HG02759 (cell line): ENCODE measurements around the gene NRG3.

Source experiments
- ATAC-seq: cut with Tn5 transposase; IDR thresholded peaks from one replicate; pipeline ENCODE4 v1.9.1; 2021; ENCODE audit warnings: mild to moderate bottlenecking, moderate library complexity; ENCODE audit not compliant: unreplicated experiment

The NRG3 gene

GRCh38 chr10:82874671-82875070 lies 999.7 kb downstream of the NRG3 start:
- no peak for ATAC-seq

DNA sequence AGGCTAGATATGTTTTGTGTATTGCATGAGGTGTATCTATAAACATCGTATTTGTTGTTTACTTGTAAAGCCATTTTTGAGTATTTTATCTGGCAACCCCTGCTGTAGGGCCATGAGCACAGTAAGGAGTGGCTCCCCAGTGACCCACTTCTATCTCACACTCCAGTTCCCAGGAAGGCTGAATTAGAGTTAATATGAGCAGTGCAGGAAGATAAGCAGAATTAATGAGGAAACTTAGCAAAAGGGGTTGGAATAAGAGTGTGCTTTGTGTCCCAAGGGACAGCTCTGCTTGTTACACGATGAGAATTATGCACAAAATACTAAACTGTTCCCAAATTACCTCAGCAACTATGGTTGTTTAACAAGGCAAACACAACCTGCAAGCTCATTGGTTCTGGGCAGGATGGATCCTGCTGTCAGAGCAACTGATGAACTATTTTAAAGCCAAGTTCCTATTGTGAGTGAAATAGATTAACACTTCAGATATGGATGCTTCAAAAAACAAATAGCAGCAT lies 1005.8 kb downstream of the NRG3 start:
- ATAC-seq, result no peak

DNA sequence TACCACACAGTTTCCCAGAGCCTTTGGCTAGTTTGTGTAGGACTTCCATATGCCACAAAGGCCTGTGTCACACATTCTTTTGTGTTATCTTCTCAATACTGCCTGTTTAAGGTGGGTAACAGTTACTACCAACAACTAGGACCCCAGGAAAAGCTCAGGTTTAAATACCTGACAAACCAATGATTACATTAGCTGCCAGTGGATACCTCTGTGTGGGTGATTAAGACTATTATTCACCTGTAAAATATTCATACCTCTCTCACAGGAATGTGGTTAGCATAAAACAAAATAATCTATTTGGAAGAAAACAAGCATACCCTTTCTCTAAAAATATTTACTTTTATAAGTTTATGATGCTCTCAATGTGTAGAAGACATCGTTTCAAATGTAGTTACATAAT lies 1007.7 kb downstream of the NRG3 start:
- ATAC-seq, result no peak

- no peak for ATAC-seq
Measured at GRCh38 chr10:82883603-82884002, 1008.6 kb downstream of the NRG3 start.

- no peak for ATAC-seq
Measured at GRCh38 chr10:82887488-82887887, 1012.5 kb downstream of the NRG3 start.

- ATAC-seq, result no peak
Measured at GRCh38 chr10:82888809-82889455, 1013.9 kb downstream of the NRG3 start.

DNA sequence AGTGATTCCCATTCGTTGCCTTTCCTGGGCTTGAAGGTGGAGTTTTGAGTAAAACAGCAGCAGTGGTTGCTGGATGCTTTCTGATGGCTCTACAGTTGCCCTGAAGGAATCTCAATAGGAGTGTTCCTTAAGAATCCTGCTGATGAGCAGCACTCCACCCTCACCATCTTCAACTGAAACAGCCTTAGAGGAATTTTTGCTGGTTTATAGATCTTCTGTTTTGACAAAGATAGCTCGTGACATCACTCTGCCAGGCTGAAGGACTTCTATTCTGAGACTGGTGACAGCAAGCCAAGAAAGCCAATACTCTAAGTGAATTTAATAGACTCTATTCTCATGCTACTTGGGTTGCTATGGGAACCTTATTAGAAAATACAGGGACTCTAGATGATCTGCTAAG lies 1014.7 kb downstream of the NRG3 start:
- ATAC-seq, result no peak

GRCh38 chr10:82890573-82890972 lies 1015.6 kb downstream of the NRG3 start:
- ATAC-seq, result no peak

DNA sequence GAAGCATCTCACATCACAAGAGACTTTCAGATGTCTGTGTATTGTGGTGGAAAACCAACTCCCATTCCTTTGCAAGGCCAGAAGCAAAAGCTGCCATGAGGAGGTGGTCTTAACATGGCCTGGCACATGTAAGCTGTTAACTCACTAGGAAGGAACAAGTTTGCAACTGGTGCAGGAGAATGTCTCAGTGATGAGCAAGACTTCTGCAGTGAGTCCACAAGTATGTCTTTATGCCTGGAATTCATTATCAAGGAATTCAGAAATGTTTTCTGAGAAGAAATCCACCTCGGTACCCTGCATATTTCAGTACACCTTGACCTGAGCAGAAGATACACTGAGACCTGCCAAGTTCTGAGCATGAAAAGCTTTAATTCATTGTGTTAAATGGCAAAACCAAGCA lies 1033.1 kb downstream of the NRG3 start:
- ATAC-seq, result no peak

DNA sequence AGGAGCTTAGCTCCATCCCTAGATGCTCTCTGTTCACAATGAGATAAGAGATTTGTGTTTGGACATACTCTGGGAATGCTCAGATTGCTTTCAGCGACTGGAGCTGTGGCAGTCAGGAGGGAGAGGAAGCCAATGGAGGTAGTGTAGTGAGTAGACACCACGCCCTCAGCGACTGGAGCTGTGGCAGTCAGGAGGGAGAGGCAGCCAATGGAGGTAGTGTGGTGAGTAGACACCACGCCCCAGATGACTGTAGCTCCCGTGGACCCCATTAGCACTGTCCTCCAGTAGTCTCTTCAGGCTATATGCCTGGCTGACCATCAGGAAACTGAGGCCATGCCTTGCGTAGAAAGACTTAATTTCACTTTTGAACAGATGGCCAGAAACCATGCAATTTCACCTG lies 1033.8 kb downstream of the NRG3 start:
- ATAC-seq, result no peak

DNA sequence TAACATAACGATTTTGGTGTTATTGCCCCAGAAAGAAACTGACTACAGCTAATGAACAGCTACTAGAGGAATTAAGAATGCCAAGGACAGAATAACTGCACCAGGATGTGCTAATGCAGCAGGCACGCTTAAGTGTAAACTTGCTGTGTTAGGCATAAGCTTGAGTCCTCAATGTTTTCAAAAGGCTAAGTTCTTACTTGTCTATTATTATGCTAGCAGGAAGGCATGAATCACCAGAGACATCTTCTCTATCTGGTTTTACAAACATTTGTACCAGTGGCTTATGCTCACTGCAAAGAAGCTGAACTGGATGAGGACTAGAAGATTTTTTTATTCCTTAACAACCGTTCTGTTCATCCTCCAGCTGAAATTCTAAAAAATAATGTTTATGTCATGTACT lies 1035.3 kb downstream of the NRG3 start:
- no peak for ATAC-seq

DNA sequence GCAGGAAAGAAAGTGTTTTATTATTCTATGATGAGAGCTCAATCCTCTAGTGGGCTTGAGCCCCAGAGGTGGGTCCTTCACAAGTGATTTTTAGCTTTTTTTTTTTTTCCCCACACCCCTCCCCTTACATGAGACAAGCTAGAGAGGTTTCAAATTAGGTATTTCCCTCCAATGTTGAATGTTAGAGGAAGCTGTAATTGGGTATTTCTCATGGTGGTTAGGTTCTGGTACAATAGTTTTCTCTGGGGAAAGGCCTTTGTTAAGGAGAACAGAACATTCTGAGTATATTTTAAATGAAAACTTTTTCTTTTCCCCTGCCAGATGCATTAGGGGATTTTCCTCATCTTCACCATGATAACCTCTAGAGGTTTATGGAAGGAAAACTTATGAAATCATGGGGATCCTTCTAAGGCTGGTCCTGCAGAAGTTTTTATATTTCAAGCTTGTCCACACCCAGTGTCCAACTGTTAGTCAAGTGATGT lies 1039.7 kb downstream of the NRG3 start:
- ATAC-seq, result no peak

- no peak for ATAC-seq
Measured at GRCh38 chr10:82916941-82917340, 1041.9 kb downstream of the NRG3 start.

DNA sequence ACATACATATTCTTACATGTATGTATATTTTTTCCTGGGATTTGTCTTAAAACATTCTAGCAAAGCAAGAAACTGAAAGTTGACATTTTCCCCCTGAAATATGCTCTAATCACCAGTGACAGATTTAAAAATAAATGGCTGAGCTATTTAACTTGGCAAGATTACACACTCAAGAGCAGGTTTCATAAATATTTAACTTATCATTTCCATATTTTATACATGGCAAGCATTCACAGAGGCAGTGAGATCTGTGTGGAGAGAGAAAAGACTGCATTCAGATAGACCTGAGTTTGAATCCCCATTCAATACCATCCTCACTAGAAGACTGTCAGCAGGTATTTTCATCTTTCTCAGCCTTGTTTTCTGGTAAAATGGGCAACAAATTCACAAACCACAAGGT lies 1043.0 kb downstream of the NRG3 start:
- ATAC-seq, result no peak

DNA sequence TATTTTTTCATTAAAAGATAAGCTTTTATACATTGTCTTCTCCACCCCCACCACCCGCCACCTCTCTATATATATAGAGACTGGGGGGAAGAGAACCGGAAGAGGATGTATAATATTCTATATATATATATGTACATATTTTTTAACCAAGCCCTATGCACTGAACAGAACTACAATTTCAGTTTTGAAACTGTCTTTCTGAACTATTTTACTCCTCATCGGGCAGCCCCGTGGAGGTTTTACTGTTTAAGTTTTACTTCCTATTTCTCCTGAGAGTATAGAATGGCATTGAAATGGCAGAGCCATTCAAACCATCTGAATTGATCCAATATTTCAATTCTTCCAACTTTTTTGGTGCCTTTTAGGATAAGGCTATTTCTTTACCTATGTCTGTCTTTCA lies 1047.1 kb downstream of the NRG3 start:
- no peak for ATAC-seq

DNA sequence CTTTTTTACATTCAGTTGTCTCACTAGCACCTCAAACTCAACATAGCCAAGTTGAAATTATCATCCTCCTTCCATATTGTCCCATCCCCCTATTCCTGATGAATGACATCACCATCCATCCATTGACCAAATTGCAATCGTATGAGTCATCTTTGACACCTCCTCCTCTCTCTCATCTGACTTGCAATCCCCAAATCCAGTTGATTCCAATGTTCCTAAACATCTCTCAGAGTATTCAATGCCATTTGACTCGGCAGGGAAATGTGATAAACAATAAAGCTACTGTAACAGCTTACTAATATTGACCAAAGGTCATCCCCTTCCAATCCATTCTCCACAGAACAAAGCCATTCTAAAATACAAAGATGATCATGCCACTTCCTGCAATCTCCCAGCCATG lies 1047.8 kb downstream of the NRG3 start:
- no peak for ATAC-seq

GRCh38 chr10:82924711-82925110 lies 1049.7 kb downstream of the NRG3 start:
- no peak for ATAC-seq

DNA sequence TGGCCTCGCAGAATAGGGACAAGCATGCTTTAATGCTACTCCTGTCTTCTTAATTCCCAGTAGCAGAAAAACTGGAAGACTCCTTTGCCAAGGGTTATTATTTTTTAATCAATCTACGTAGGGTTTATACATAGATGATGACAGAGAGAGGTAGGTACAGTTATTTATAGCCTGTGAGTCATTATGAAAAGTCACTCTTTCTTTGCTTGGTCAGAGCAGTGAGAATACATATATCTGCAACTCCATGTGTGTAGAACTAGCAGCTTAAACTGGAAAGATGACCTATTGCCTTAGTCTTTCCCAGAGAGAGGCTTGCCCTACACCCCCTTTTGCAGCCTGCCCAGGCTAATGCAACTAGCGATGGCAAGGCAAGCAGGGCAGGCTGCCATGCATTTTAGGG lies 1050.6 kb downstream of the NRG3 start:
- ATAC-seq, result no peak

DNA sequence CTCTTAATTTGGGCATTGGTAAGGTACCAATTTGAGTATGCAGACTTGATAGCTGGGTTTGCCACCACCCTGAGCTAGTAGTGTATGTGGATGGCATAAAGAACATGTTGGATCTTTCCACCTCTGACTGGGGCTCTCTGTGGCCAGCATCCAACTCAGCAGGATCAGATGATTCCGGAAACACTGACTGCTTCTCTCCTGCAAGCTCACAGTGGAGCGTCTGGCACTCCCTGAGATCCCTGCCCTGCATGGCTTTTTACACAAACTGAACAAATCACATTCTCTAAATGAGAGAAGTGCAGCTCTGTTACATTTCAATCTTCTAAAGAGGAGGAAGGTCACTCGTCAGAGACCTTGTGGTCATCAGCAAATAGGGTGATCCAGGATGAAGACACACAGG lies 1057.5 kb downstream of the NRG3 start:
- ATAC-seq, result no peak

- ATAC-seq, result no peak
Measured at GRCh38 chr10:82934429-82934828, 1059.4 kb downstream of the NRG3 start.

- ATAC-seq, result no peak
Measured at GRCh38 chr10:82934947-82935346, 1060.0 kb downstream of the NRG3 start.

- ATAC-seq, result no peak
Measured at GRCh38 chr10:82938331-82938730, 1063.3 kb downstream of the NRG3 start.
